ENCODE data around the gene IQSEC2. TPM values are rescaled to one million over a fixed set of nuclear protein-coding genes. Genes with fewer than 3 reads are reported as not detected.

The IQSEC2 gene
- total RNA-seq, 1 experiment from 2014 or later, result 20.7 TPM

- Histone ChIP-seq H3K27ac (ENCODE audit: low read depth, low read length) (no peak overlapping the region), H3K9me2 (ENCODE audit: insufficient read depth) (no peaks in the 10 kb centered on the region), H3K4me1 (ENCODE audit: control insufficient read depth in 1 of 2, insufficient read depth in 2 of 2, low read length in 2 of 2) (no peaks in the 10 kb centered on the region), H3K4me3 (replicated peaks in 1 of 2; ENCODE audit: low read depth in 1 of 2, low read length in 2 of 2) (no peak overlapping the region), H3K27me3 (ENCODE audit: insufficient read depth, low read length) (no peaks in the 10 kb centered on the region), H3K9me3 (ENCODE audit: control insufficient read depth in 1 of 2, insufficient read depth in 1 of 2, low read depth in 1 of 2, low read length in 2 of 2) (no peaks in the 10 kb centered on the region), H3K4me2 (ENCODE audit: low read length) (no peak overlapping the region), H3K36me3 (ENCODE audit: control insufficient read depth in 1 of 2, insufficient read depth in 2 of 2, low read length in 2 of 2) (no peaks in the 10 kb centered on the region), H4K20me1 (ENCODE audit: insufficient read depth) (no peaks in the 10 kb centered on the region), H3K9ac (ENCODE audit: low read length) (no peak overlapping the region), H2AFZ (ENCODE audit: low read depth, low read length, poor library complexity, severe bottlenecking) (no peak overlapping the region), H3K79me2 (ENCODE audit: insufficient read depth, low read length) (no peaks in the 10 kb centered on the region)
- CTCF ChIA-PET, result no interaction called here
- POLR2A ChIA-PET, result no interaction called here
- DNase-seq (ENCODE audit: low read depth, low spot score) (no peak), ATAC-seq (no peak)
- RAD21 ChIA-PET (ENCODE audit: low non-redundant PET in 1 of 2, low total read pairs in 2 of 2, uncharacterized antibody in 2 of 2, unreplicated experiment in 2 of 2), result no interaction called here
- TF ChIP-seq FOSL1 (IDR thresholded peaks at IDR 0.05; ENCODE audit: low read depth) (no peak), MAX (IDR thresholded peaks at IDR 0.05) (no peak), ZNF274 (IDR thresholded peaks at IDR 0.05; ENCODE audit: low read depth, low read length) (no peak), TCF7L2 (IDR thresholded peaks at IDR 0.05; ENCODE audit: borderline replicate concordance, extremely low read depth, insufficient read depth, insufficient read length) (no peak), JUND (IDR thresholded peaks at IDR 0.05) (no peak), SIN3A (IDR thresholded peaks at IDR 0.05; ENCODE audit: low read depth) (no peak)
- TF ChIP-seq, protein P1, sequence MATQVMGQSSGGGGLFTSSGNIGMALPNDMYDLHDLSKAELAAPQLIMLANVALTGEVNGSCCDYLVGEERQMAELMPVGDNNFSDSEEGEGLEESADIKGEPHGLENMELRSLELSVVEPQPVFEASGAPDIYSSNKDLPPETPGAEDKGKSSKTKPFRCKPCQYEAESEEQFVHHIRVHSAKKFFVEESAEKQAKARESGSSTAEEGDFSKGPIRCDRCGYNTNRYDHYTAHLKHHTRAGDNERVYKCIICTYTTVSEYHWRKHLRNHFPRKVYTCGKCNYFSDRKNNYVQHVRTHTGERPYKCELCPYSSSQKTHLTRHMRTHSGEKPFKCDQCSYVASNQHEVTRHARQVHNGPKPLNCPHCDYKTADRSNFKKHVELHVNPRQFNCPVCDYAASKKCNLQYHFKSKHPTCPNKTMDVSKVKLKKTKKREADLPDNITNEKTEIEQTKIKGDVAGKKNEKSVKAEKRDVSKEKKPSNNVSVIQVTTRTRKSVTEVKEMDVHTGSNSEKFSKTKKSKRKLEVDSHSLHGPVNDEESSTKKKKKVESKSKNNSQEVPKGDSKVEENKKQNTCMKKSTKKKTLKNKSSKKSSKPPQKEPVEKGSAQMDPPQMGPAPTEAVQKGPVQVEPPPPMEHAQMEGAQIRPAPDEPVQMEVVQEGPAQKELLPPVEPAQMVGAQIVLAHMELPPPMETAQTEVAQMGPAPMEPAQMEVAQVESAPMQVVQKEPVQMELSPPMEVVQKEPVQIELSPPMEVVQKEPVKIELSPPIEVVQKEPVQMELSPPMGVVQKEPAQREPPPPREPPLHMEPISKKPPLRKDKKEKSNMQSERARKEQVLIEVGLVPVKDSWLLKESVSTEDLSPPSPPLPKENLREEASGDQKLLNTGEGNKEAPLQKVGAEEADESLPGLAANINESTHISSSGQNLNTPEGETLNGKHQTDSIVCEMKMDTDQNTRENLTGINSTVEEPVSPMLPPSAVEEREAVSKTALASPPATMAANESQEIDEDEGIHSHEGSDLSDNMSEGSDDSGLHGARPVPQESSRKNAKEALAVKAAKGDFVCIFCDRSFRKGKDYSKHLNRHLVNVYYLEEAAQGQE (IDR thresholded peaks at IDR 0.05; ENCODE audit: low read depth), result no peak
- TF ChIP-seq, protein P2, sequence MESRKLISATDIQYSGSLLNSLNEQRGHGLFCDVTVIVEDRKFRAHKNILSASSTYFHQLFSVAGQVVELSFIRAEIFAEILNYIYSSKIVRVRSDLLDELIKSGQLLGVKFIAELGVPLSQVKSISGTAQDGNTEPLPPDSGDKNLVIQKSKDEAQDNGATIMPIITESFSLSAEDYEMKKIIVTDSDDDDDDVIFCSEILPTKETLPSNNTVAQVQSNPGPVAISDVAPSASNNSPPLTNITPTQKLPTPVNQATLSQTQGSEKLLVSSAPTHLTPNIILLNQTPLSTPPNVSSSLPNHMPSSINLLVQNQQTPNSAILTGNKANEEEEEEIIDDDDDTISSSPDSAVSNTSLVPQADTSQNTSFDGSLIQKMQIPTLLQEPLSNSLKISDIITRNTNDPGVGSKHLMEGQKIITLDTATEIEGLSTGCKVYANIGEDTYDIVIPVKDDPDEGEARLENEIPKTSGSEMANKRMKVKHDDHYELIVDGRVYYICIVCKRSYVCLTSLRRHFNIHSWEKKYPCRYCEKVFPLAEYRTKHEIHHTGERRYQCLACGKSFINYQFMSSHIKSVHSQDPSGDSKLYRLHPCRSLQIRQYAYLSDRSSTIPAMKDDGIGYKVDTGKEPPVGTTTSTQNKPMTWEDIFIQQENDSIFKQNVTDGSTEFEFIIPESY (IDR thresholded peaks at IDR 0.05; ENCODE audit: extremely low read depth, insufficient replicate concordance, low read length), result no peak
- BruUV-seq (replicated peaks), result no TSS peak
- intact Hi-C loops (cut with micrococcal nuclease), result no loop called here
Observed at GRCh38 chrX:53241558-53241957, 39.8 kb downstream of the IQSEC2 start.

Measured in HCT116 (cell line).